B cell (primary cell): ENCODE measurements around the gene SPTBN2. TPM values are rescaled to one million over a fixed set of nuclear protein-coding genes. Genes with fewer than 3 reads are reported as not detected.

Experiments used
- ATAC-seq: fragments of 200-7000 bp; cut with Tn5 transposase; one replicate; pipeline ENCODE4 v1.10.0; 2021; ENCODE audit warnings: low read depth, mild to moderate bottlenecking, moderate number of reproducible peaks, moderate library complexity
- CTCF ChIA-PET: fragments of 350-600 bp; sonication (Branson Sonifier 250); formaldehyde crosslinking; loops from one replicate; lab custom pipeline; 2021; ENCODE audit warnings: antibody characterized with exemption, inconsistent platforms; lab: Charles Lee
- POLR2A ChIA-PET: fragments of 350-600 bp; sonication (Branson Sonifier 250); formaldehyde crosslinking; loops from one replicate; lab custom pipeline; 2021; ENCODE audit warnings: antibody characterized with exemption; lab: Charles Lee
- DNase-seq: peaks from one replicate; pipeline ENCODE4 v3.0.0; 2013
- H2AFZ ChIP-seq: 2 replicates; pipeline ENCODE4 v1.6.1; 2012; ENCODE audit warnings: mild to moderate bottlenecking, low read depth, low read length; ENCODE audit not compliant: insufficient read depth, poor library complexity, severe bottlenecking
- H3K27ac ChIP-seq, 2 donors: 1 replicate in 1 of 2; 2 replicates in 1 of 2; pipeline ENCODE4 v1.5.1; 2012 to 2013; ENCODE audit warnings: low read length in 2 of 2, mild to moderate bottlenecking in 2 of 2, moderate library complexity in 1 of 2
- H3K27me3 ChIP-seq, 4 experiments: fragments of 200-600 bp in 1 of 4; sonication (generic) in 1 of 4; replicated peaks in 1 of 4; 1 replicate in 2 of 4; 2 replicates in 2 of 4; pipeline versions ENCODE4 v1.6.1 to v1.7.0; 2013 to 2016; ENCODE audit warnings: low read length in 3 of 4, mild to moderate bottlenecking in 2 of 4, mixed read lengths in 1 of 4, moderate library complexity in 1 of 4; ENCODE audit not compliant: insufficient read depth in 4 of 4, control insufficient read depth in 3 of 4; ENCODE audit errors: control extremely low read depth in 1 of 4
- H3K36me3 ChIP-seq, 2 experiments: replicated peaks in 1 of 2; 1 replicate in 1 of 2; 2 replicates in 1 of 2; pipeline versions ENCODE4 v1.6.1 to v1.7.1; 2013; ENCODE audit warnings: low read length in 1 of 2; ENCODE audit not compliant: insufficient read depth in 2 of 2, control insufficient read depth in 1 of 2; ENCODE audit errors: control extremely low read depth in 1 of 2, extremely low read depth in 1 of 2
- H3K4me1 ChIP-seq, 2 donors: fragments of 200-600 bp in 1 of 2; sonication (generic) in 1 of 2; 1 replicate in 1 of 2; 2 replicates in 1 of 2; pipeline versions ENCODE4 v1.5.1 to v1.6.1; 2013 to 2017; ENCODE audit warnings: low read length in 2 of 2; ENCODE audit not compliant: control insufficient read depth in 2 of 2, insufficient read depth in 2 of 2
- H3K4me2 ChIP-seq: replicated peaks from 2 replicates; pipeline ENCODE3; 2012; ENCODE audit warnings: mild to moderate bottlenecking, low read depth, low read length; ENCODE audit not compliant: poor library complexity, severe bottlenecking
- H3K4me3 ChIP-seq, 5 experiments: fragments of 200-600 bp in 1 of 5; sonication (generic) in 1 of 5; 1 replicate in 3 of 5; 2 replicates in 2 of 5; pipeline versions ENCODE4 v1.5.1 to v1.7.0; 2011 to 2016; ENCODE audit warnings: low read length in 4 of 5, mild to moderate bottlenecking in 4 of 5, low read depth in 2 of 5, control low read depth in 1 of 5, moderate library complexity in 1 of 5; ENCODE audit not compliant: insufficient read depth in 1 of 5; ENCODE audit errors: control extremely low read depth in 1 of 5, extremely low read depth in 1 of 5
- H3K79me2 ChIP-seq: fragments of 200-600 bp; sonication (generic); one replicate; pipeline ENCODE4 v1.6.0; 2016; ENCODE audit warnings: low read length; ENCODE audit not compliant: control insufficient read depth, insufficient read depth
- H3K9ac ChIP-seq: fragments of 200-600 bp; sonication (generic); 2 replicates; pipeline ENCODE4 v1.6.1; 2017; ENCODE audit warnings: mild to moderate bottlenecking, low read length, moderate library complexity
- H3K9me3 ChIP-seq, 3 donors: one replicate each; pipeline versions ENCODE4 v1.6.1 to v1.7.1; 2013; ENCODE audit warnings: low read length in 2 of 3; ENCODE audit not compliant: control insufficient read depth in 2 of 3, insufficient read depth in 1 of 3; ENCODE audit errors: control extremely low read depth in 1 of 3
- H4K20me1 ChIP-seq: 2 replicates; pipeline ENCODE4 v1.6.0; 2012; ENCODE audit warnings: mild to moderate bottlenecking, low read length; ENCODE audit not compliant: insufficient read depth, control insufficient read depth, poor library complexity, severe bottlenecking
- H3K27ac Mint-ChIP-seq: one replicate; pipeline ENCODE4 v1.8.0; 2021; ENCODE audit warnings: mixed read lengths
- H3K27me3 Mint-ChIP-seq: one replicate; pipeline ENCODE4 v1.8.0; 2021; ENCODE audit warnings: mixed read lengths
- H3K4me1 Mint-ChIP-seq: one replicate; pipeline ENCODE4 v1.8.0; 2021; ENCODE audit warnings: mixed read lengths
- H3K4me3 Mint-ChIP-seq: one replicate; pipeline ENCODE4 v1.8.0; 2021; ENCODE audit warnings: mixed read lengths
- H3K9me3 Mint-ChIP-seq: one replicate; pipeline ENCODE4 v1.8.0; 2022; ENCODE audit warnings: mixed read lengths; ENCODE audit not compliant: insufficient read depth
- EZH2 ChIP-seq: IDR thresholded peaks from 2 replicates; pipeline ENCODE4 v1.6.1; 2012; ENCODE audit warnings: borderline replicate concordance, low read depth, mild to moderate bottlenecking, moderate library complexity, low read length; ENCODE audit not compliant: insufficient read depth, poor library complexity, severe bottlenecking
- WGBS: methylation state at CpG from one replicate; pipeline ENCODE4 v1.1.5; 2013; ENCODE audit warnings: missing lambda C conversion rate; ENCODE audit not compliant: insufficient coverage; 5-methylcytosine and 5-hydroxymethylcytosine counted together
- intact Hi-C: fragments of 100-400 bp; cut with micrococcal nuclease; formaldehyde crosslinking; loops from one replicate; pipeline ENCODE4 v1.10.0; 2022
- polyA plus RNA-seq: library from polyadenylated mRNA; depleted of rRNA; stranded (reverse); fragments of >200 nt; gene quantifications from 2 replicates; pipeline ENCODE4 v1.2.3, GENCODE V29; 2012
- total RNA-seq, 2 donors: library from RNA; stranded (reverse); fragments of 120-200 nt in 1 of 2; gene quantifications; 1 replicate in 1 of 2; 2 replicates in 1 of 2; pipeline versions ENCODE4 v1.2.3 to v1.2.4, GENCODE V29; 2013 to 2022
- TF ChIP-seq, protein P1 (sequence below): fragments of 200-600 bp; IDR thresholded peaks from one replicate; pipeline ENCODE4 v1.8.0; 2022; ENCODE audit warnings: antibody characterized with exemption, mild to moderate bottlenecking

SPTBN2 gene
- total and polyA plus RNA-seq, 2 donors (not counting 1 experiment from before 2014, with no cell fraction given), result 0.67 to 1.2 TPM

DNA sequence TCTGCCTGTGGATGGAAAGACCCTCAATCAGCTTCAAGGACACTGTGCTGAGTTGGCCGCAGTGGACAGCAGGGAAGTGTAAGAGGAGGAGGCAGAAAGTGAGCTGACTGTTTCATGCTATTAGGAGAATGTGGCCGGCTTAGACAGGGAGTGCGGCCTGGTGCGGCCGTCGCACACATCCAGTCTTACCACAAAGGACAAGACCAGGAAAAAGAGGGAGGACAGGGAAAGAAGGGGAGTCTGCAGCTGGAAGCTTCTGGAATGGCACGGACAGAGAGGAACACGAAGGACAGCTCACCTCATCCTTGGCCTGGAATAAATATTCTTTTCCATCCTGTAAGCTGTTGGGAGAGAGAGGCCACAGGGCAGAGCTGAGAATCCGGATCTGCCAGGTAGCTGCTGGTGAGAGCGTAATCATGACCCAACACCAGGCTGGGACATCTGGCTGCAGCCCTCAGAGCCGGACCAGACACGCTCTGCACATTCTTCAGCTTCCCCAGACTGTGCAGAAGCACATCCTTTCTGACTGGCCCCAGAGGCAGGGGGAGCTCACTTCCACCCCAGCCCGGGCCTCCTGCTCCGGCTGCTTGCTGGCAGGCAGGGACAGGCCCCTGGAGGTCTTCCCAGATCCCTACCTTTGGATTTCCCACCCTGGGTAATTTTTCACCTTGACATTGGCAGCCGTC lies 42.8 kb downstream of the SPTBN2 start:
- no peak overlapping the region for H3K4me3 Mint-ChIP-seq
- WGBS, result 97% methylated on average over 13 of the region's 15 CpGs
- Histone ChIP-seq H3K4me2 (no peak overlapping the region), H2AFZ (no peak overlapping the region), H3K9me3 (no peaks in the 10 kb centered on the region), H4K20me1 (no peaks in the 10 kb centered on the region), H3K27me3 (no peaks in the 10 kb centered on the region), H3K4me3 (no peak overlapping the region), H3K27ac (no peak overlapping the region), H3K36me3 (no peaks in the 10 kb centered on the region), H3K4me1 (no peaks in the 10 kb centered on the region), H3K79me2 (no peaks in the 10 kb centered on the region), H3K9ac (no peak overlapping the region)
- no peak for TF ChIP-seq EZH2
- TF ChIP-seq, protein P1, sequence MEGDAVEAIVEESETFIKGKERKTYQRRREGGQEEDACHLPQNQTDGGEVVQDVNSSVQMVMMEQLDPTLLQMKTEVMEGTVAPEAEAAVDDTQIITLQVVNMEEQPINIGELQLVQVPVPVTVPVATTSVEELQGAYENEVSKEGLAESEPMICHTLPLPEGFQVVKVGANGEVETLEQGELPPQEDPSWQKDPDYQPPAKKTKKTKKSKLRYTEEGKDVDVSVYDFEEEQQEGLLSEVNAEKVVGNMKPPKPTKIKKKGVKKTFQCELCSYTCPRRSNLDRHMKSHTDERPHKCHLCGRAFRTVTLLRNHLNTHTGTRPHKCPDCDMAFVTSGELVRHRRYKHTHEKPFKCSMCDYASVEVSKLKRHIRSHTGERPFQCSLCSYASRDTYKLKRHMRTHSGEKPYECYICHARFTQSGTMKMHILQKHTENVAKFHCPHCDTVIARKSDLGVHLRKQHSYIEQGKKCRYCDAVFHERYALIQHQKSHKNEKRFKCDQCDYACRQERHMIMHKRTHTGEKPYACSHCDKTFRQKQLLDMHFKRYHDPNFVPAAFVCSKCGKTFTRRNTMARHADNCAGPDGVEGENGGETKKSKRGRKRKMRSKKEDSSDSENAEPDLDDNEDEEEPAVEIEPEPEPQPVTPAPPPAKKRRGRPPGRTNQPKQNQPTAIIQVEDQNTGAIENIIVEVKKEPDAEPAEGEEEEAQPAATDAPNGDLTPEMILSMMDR, result no peak
- DNase-seq (no peak), ATAC-seq (no peak)
- H3K27ac Mint-ChIP-seq, result no peak overlapping the region
- ChIA-PET CTCF (interaction anchor here (0.7 to 1.4 kb wide), 2 partner anchors 9 to 108 kb away, joined by 3 to 5 read pairs; no protein-coding TSS in a partner anchor), POLR2A (no interaction called here)
- no peaks in the 10 kb centered on the region for H3K9me3 Mint-ChIP-seq
- H3K4me1 Mint-ChIP-seq, result no peaks in the 10 kb centered on the region
- intact Hi-C loops, result no loop called here
- no peaks in the 10 kb centered on the region for H3K27me3 Mint-ChIP-seq

DNA sequence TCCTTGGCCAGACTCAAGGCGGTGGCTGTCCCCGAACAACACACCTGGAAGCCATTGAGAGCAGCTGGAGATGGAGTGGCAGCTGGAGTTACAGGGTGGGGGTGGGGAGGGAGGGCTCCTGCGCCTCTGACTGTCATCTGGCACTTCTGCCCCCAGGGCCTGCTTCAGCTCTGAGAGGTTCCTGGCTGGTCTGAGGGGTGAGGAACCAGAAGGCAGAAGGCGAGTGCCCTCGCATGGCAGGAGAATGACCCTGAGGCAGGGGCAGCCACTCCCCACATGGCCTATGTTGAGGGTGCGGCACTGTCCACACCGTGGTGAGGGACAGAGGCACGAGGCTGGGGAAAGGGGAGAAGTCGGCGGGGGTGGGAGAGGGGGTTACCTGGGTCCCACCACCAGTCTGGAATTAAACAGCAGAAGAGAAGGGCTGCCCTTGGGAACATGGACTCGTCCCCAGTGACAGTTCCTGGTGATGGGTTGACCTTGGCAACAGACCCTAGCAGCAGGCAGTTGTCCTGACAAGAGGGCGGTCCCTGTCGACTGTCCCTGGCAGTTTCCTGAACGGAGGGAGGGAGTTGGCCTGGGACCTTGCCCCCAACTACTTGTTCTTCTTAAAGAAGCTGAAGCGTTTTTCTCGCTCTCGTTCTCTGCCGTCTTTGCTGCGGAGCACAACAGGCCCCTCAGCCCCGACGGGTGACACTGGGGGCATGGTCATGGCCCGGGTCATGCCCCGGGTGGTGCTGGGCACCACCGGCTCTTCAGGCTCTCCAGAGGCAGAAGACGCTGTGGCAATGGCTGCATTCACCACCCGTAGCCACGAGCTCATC lies 43.5 kb downstream of the SPTBN2 start:
- TF ChIP-seq EZH2, result no peak
- TF ChIP-seq, protein P1, result no peak
- Histone ChIP-seq H3K27me3 (no peaks in the 10 kb centered on the region), H3K27ac (no peak overlapping the region), H3K79me2 (no peaks in the 10 kb centered on the region), H3K4me2 (no peak overlapping the region), H3K4me3 (no peak overlapping the region), H3K36me3 (no peaks in the 10 kb centered on the region), H3K4me1 (no peaks in the 10 kb centered on the region), H3K9me3 (no peaks in the 10 kb centered on the region), H2AFZ (no peak overlapping the region), H4K20me1 (no peaks in the 10 kb centered on the region), H3K9ac (no peak overlapping the region)
- intact Hi-C loops, result no loop called here
- ChIA-PET POLR2A (interaction anchor here (0.6 kb wide), 1 partner anchor 58 kb away, joined by 5 read pairs; no protein-coding TSS in a partner anchor), CTCF (interaction anchor here (0.7 to 1.4 kb wide), 2 partner anchors 10 to 108 kb away, joined by 3 to 5 read pairs; no protein-coding TSS in a partner anchor)
- Mint-ChIP-seq H3K4me1 (no peaks in the 10 kb centered on the region), H3K27ac (no peak overlapping the region), H3K9me3 (no peaks in the 10 kb centered on the region), H3K27me3 (no peaks in the 10 kb centered on the region), H3K4me3 (no peak overlapping the region)
- no peak for DNase-seq
- WGBS, result 92% methylated on average over 27 of the region's 27 CpGs
- ATAC-seq, result no peak
